GM21390 (cell line): ENCODE data around the gene ITPKC.

Experiments
- ATAC-seq: cut with Tn5 transposase; IDR thresholded peaks from one replicate; pipeline ENCODE4 v1.9.1; 2021; ENCODE audit not compliant: unreplicated experiment

ITPKC gene

DNA sequence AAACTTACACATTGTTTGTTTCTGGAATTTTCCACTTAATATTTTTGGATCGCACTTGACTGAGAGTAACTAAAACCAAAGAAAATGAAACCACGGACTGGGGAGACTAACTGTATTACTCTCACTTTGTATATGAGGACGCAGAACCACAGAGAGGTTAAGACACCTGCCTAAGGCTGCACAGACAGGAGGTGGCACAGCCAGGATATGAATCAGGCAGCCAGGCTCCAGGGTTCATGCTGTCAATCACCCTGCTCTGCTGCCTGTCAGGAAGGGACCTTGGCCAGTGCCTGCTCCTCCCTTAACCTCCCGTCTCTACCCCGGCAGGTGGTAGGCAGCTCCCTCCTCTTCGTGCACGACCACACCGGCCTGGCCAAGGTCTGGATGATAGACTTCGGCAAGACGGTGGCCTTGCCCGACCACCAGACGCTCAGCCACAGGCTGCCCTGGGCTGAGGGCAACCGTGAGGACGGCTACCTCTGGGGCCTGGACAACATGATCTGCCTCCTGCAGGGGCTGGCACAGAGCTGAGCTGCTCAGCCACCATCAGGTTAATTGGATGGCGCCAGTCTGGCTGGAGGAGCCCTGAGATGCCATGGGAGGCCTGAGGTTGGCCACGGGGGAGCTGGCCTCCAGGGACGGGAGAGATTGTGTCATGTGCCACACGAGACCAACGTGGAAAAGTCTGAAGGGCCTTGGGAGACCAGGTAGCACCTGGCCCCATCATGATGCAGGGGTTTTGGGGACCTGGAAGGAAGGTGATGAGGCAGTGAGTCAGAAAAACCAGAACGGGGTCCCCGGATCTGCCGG is 22.3 kb downstream of the ITPKC start:
- no peak for ATAC-seq

DNA sequence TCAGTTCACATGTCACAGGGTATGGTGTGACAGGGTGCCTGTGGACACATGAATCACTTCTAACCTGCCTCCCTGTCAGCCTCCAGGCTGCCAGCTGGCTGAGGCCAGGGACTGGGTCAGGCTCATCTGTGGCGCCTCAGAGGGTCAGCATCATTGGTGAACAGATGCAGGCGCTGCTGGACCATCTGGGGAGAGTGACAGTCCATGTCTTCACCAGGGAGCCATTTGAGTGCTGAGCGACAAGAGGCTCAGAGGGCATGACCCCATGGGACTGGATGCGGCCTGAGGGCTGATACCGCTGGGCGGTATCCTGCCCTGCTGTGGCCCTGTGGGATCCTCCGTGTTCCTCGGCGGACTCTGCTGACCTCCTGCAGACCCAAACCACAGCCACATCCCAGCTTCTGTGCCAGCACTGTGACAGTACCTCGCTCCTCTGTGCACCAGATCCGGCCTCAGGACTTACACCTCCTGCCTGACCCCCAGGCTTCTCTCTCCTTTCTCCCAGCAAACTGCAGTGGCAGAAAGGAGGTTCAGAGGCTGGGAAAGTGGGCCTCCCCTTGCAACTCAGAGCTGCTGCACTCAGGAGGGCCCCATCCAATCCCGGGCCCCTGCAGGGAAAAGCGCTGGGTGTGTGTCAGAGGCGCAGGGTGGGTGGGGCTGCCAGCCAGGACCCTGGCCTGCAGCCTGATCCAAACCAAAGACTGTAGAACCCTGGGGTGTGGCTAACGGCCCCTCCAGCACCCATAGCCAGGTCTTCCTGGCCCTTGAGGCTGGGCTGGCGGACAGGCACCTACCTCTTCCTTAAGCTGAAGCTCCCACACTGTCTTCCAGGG is 23.2 kb downstream of the ITPKC start:
- ATAC-seq, result no peak

GRCh38 chr19:40740747-40741146 is 23.8 kb downstream of the ITPKC start:
- ATAC-seq, result no peak

- no peak for ATAC-seq
Measured at GRCh38 chr19:40741527-40742390, 24.8 kb downstream of the ITPKC start.

GRCh38 chr19:40742477-40742876 is 25.6 kb downstream of the ITPKC start:
- ATAC-seq, result no peak

GRCh38 chr19:40742886-40743285 is 26.0 kb downstream of the ITPKC start:
- no peak for ATAC-seq

- no peak for ATAC-seq
Measured at GRCh38 chr19:40743926-40744325, 27.0 kb downstream of the ITPKC start.

GRCh38 chr19:40744554-40745401 is 27.9 kb downstream of the ITPKC start:
- ATAC-seq, result no peak

- no peak for ATAC-seq
Measured at GRCh38 chr19:40745402-40745780, 28.5 kb downstream of the ITPKC start.

DNA sequence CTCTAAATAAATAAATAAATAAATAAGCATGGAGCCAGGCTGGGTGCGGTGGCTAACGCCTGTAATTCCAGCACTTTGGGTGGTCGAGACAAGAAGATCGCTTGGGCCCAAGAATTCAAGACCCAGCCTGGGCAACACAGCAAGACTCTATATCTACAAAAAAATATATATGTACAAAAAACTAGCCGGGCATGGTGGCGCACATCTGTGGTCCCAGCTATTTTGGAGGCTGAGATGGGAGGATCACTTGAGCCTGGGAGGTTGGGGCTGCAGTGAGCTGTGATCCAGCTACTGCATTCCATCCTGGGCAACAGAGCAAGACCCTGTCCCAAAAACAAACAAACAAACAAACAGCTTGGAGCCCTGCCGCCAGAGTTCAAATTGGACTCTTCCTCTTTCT is 30.6 kb downstream of the ITPKC start:
- ATAC-seq, result no peak

GRCh38 chr19:40750058-40750873 is 33.4 kb downstream of the ITPKC start, which contains the start of gene ACTMAP:
Gene ACTMAP (minus strand): TSS chr19:40750477. CDS start chr19:40749803, 674 bp downstream.
- ATAC-seq, result peak; percentile 82

GRCh38 chr19:40750874-40751537 is 34.1 kb downstream of the ITPKC start, which contains the start of gene SNRPA:
Gene SNRPA (plus strand): TSS chr19:40751203. CDS start chr19:40751409, 206 bp downstream.
- peak; percentile 56 for ATAC-seq

- ATAC-seq, result no peak
Measured at GRCh38 chr19:40752257-40752781, 35.4 kb downstream of the ITPKC start.

DNA sequence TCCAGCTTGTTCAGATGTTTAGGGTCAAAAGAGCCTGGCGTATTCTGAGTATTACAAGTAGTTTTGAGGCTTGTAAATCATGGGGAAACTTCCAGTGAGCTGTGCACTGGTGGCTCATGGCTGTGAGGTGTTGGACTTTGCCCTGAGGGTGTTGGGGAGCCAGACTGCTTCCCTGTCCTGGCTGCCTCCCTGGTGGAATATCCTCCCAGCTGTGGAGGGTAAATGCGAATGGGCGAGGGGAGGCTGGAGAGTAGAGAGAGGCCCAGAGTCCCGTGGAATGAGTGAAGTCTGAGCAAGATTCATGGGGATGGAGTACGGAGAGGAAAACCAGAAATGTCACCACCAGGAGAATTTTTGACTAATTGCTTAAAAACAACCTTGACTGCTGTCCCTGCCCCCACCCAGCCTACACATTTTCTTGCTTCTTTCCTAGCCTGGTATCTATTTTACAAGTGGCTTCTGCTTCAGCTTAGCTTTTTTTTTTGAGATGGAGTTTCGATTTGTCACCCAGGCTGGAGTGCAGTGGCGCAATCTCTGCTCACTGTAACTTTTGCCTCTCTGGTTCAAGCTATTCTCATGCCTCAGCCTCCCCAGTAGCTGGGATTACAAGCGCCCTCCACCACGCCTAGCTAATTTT is 37.8 kb downstream of the ITPKC start:
- ATAC-seq, result no peak

DNA sequence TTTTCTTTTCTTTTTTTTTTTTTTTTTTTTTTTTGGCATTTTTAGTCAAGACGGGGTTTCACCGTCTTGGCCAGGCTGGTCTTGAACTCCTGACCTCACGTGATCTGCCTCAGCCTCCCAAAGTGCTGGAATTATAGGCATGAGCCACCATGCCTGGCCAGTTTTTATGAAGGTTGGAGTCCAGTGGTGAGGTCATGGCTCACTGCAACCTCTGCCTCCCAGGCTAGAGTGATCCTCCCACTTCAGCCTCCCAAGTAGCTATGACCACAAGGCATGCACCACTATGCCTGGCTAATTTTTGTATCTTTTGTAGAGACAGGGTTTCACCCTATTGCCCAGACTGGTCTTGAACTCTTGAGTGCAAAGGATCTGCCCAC is 38.3 kb downstream of the ITPKC start:
- ATAC-seq, result no peak

GRCh38 chr19:40755791-40756190 is 38.9 kb downstream of the ITPKC start:
- no peak for ATAC-seq

DNA sequence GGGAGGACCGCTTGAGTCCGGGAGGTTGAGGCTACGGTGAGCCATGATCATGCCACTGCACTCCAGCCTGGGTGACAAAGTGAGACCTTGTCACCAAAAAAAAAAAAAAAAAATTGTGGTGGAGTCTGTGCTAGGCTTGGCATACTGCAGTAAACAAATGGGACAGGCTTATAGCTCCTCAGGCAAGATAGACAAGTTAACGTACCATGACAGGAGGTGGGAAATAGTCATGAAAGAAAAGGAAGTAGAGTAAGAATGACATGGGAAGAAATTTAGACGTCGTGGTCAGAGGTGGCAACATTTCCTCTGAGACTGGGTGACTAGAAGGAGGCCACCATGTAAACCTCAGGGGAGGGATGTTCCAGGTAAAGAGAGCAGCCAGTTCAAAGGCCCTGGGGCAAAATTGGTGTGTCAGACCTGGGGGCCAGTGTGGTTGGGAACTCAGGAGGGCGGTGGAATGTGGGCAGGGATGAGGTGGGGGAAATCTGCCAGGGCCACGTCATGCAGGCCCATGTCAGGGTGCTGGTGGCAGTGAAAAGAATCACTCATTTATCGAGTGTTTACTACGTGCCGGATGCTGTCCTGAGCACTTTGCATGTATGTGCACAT is 39.7 kb downstream of the ITPKC start:
- ATAC-seq, result no peak

DNA sequence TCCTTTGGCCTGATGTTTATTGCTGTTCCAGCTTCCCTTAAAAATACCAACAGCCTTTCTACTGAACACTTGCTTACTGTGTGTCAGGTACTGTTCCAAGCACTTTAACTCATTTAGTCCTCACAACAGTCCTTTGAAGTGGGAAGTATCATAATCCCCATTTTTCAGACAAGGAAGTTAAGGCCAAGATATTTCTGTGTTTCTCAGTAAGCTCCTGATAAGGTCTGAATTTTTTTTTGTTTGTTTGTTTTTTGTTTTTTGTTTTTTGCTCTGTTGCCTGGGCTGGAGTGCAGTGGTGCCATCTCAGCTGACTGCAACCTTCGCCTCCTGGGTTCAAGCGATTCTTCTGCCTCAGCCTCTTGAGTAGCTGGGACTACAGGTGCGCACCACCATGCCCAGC is 41.6 kb downstream of the ITPKC start:
- ATAC-seq, result no peak
